ENCODE results near the gene ADCY7.

DNA sequence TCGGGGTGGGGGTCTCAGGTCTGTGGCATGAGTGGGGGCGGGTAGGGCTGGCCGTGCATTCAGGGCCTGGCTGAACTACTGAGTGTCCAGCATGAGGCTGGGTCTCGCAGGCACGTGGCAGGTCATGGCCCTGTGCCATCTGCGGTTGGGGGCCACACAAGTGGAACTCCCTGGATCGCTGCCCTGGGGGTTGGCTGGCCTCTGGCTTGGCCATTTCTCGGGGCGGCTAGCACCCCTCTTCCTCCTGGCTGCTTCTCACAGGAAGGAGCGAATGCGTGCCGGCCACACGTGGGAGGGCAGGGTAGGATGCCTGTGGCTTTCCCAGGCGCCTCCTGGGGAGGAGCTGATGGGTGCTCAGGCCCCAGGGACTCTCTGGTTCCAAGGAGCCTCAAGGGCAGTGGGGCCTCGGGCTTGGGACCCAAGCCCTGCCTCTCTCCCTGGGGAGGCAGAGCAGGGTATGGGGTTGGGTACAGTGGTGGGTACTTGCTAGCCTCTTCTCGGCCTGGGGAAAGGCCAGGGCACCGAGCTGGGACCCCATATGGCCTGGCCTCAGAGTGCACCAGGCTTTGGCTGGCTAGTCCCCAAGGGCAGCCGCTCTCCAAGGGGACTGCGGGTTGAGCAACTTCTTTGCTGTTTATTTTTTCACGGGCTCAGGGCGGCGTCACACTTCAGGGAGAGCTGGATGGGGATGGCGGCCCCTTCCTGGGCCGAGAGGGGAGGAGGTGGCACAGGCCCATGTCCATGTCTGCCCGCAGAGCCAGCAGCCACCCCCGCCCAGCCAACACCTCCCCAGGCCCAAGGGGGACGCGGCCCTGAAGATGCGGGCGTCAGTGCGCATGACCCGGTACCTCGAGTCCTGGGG lies 37.5 kb downstream of the ADCY7 start:
- TF ChIP-seq, protein P1, sequence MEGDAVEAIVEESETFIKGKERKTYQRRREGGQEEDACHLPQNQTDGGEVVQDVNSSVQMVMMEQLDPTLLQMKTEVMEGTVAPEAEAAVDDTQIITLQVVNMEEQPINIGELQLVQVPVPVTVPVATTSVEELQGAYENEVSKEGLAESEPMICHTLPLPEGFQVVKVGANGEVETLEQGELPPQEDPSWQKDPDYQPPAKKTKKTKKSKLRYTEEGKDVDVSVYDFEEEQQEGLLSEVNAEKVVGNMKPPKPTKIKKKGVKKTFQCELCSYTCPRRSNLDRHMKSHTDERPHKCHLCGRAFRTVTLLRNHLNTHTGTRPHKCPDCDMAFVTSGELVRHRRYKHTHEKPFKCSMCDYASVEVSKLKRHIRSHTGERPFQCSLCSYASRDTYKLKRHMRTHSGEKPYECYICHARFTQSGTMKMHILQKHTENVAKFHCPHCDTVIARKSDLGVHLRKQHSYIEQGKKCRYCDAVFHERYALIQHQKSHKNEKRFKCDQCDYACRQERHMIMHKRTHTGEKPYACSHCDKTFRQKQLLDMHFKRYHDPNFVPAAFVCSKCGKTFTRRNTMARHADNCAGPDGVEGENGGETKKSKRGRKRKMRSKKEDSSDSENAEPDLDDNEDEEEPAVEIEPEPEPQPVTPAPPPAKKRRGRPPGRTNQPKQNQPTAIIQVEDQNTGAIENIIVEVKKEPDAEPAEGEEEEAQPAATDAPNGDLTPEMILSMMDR (IDR thresholded peaks at IDR 0.05), result no peak
- no peak for TF ChIP-seq POLR2AphosphoS5 (IDR thresholded peaks at IDR 0.05)
- no peak for TF ChIP-seq POLR2A (IDR thresholded peaks at IDR 0.05)
- TF ChIP-seq EP300 (IDR thresholded peaks at IDR 0.05; ENCODE audit: low read depth), result no peak
